DND-41 (cell line): ENCODE results near the gene CASP6.
"Not testable (repeated sequence)": the region's sequence is repeated elsewhere in the genome, so short reads cannot be mapped to it uniquely, and the experiment has no call there.

Experiments used
- EZH2 ChIP-seq: IDR thresholded peaks from 3 replicates; pipeline ENCODE4 v1.6.1; 2012; ENCODE audit warnings: borderline replicate concordance, low read depth, mild to moderate bottlenecking, moderate library complexity, low read length, inconsistent platforms; ENCODE audit not compliant: severe bottlenecking
- TF ChIP-seq, protein P1 (sequence below): IDR thresholded peaks from 2 replicates; pipeline ENCODE4 v1.5.1; 2012; ENCODE audit warnings: borderline replicate concordance, low read length, moderate library complexity, mild to moderate bottlenecking; ENCODE audit not compliant: poor library complexity, severe bottlenecking; ENCODE audit errors: extremely low read depth

DNA sequence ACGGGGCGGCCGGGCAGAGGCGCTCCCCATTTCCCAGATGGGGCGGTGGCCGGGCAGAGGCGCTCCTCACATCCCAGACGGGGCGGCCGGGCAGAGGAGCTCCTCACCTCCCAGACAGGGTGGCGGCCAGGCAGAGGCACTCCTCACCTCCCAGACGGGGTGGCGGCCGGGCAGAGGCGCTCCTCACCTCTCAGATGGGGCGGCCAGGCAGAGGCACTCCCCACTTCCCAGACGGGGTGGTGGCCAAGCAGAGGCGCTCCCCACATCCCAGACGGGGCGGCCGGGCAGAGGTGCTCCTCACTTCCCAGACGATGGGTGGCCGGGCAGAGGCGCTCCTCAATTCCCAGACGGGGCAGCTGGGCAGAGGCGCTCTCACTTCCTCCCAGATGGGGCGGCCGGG is 24.8 kb downstream of the CASP6 start:
- TF ChIP-seq, protein P1, sequence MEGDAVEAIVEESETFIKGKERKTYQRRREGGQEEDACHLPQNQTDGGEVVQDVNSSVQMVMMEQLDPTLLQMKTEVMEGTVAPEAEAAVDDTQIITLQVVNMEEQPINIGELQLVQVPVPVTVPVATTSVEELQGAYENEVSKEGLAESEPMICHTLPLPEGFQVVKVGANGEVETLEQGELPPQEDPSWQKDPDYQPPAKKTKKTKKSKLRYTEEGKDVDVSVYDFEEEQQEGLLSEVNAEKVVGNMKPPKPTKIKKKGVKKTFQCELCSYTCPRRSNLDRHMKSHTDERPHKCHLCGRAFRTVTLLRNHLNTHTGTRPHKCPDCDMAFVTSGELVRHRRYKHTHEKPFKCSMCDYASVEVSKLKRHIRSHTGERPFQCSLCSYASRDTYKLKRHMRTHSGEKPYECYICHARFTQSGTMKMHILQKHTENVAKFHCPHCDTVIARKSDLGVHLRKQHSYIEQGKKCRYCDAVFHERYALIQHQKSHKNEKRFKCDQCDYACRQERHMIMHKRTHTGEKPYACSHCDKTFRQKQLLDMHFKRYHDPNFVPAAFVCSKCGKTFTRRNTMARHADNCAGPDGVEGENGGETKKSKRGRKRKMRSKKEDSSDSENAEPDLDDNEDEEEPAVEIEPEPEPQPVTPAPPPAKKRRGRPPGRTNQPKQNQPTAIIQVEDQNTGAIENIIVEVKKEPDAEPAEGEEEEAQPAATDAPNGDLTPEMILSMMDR = not testable (repeated sequence)
- not testable (repeated sequence) for TF ChIP-seq EZH2
